Neural cell (in vitro differentiated cells): ENCODE measurements around the gene COL17A1. TPM values are rescaled to one million over a fixed set of nuclear protein-coding genes. Genes with fewer than 3 reads are reported as not detected.

Source experiments
- H2AFZ ChIP-seq: fragments of 200-600, 300-800 bp; sonication (generic), shearing (Covaris generic); 2 replicates; pipeline ENCODE4 v1.6.0; 2014; ENCODE audit warnings: low read depth, mild to moderate bottlenecking, antibody characterized with exemption, low read length, moderate library complexity
- H3F3A ChIP-seq: fragments of 200-600 bp; shearing (Covaris generic); 2 replicates; pipeline ENCODE4 v1.6.1; 2016; ENCODE audit warnings: mild to moderate bottlenecking, moderate library complexity, mixed read lengths, antibody characterized with exemption, low read length; ENCODE audit not compliant: insufficient read depth, poor library complexity, severe bottlenecking
- H3K27ac ChIP-seq: fragments of 200-600, 300-800 bp; sonication (generic), shearing (Covaris generic); 2 replicates; pipeline ENCODE4 v1.5.1; 2014; ENCODE audit warnings: mild to moderate bottlenecking, low read length, moderate library complexity
- H3K27me3 ChIP-seq: fragments of 300-800, 200-600 bp; sonication (generic), shearing (Covaris generic); 2 replicates; pipeline ENCODE4 v1.6.0; 2014; ENCODE audit warnings: mild to moderate bottlenecking, low read depth, low read length, moderate library complexity; ENCODE audit not compliant: insufficient read depth
- H3K36me3 ChIP-seq: fragments of 300-800, 200-600 bp; sonication (generic), shearing (Covaris generic); 2 replicates; pipeline ENCODE4 v1.5.1; 2014; ENCODE audit warnings: mild to moderate bottlenecking, antibody characterized with exemption, low read length, moderate library complexity; ENCODE audit not compliant: insufficient read depth
- H3K4me2 ChIP-seq: fragments of 300-800, 200-600 bp; sonication (generic), shearing (Covaris generic); 2 replicates; pipeline ENCODE4 v1.6.0; 2014; ENCODE audit warnings: mild to moderate bottlenecking, low read length
- H3K4me3 ChIP-seq: fragments of 300-800, 200-600 bp; sonication (generic), shearing (Covaris generic); 2 replicates; pipeline ENCODE4 v1.5.1; 2014; ENCODE audit warnings: mild to moderate bottlenecking, low read length, moderate library complexity
- H3K79me2 ChIP-seq: fragments of 200-600 bp; shearing (Covaris generic); replicated peaks from 2 replicates; pipeline ENCODE4 v1.6.0; 2014; ENCODE audit warnings: mild to moderate bottlenecking, low read length, moderate library complexity; ENCODE audit not compliant: insufficient read depth
- H3K9ac ChIP-seq: fragments of 300-800, 200-600 bp; sonication (generic), shearing (Covaris generic); 2 replicates; pipeline ENCODE4 v1.6.1; 2016; ENCODE audit warnings: mild to moderate bottlenecking, low read length, mixed read lengths
- H3K9me2 ChIP-seq: fragments of 200-600 bp; shearing (Covaris generic); 2 replicates; pipeline ENCODE4 v1.6.1; 2016; ENCODE audit warnings: mild to moderate bottlenecking, low read length, mixed read lengths; ENCODE audit not compliant: insufficient read depth
- H3K9me3 ChIP-seq: fragments of 200-600, 300-800 bp; sonication (generic), shearing (Covaris generic); 2 replicates; pipeline ENCODE4 v1.6.1; 2016; ENCODE audit warnings: mild to moderate bottlenecking, mixed run types, low read length, moderate library complexity, mixed read lengths
- H4K20me1 ChIP-seq: fragments of 200-600 bp; shearing (Covaris generic); 2 replicates; pipeline ENCODE4 v1.6.1; 2016; ENCODE audit warnings: mild to moderate bottlenecking, mixed run types; ENCODE audit not compliant: insufficient read depth
- EP300 ChIP-seq: fragments of 450-650 bp; conservative IDR thresholded peaks from 2 replicates; pipeline ENCODE4 v1.6.1; 2014; ENCODE audit warnings: antibody characterized with exemption, mild to moderate bottlenecking, moderate library complexity; ENCODE audit not compliant: poor library complexity, severe bottlenecking
- EZH2 ChIP-seq: fragments of 200-600, 300-800 bp; shearing (Covaris generic), sonication (generic); IDR thresholded peaks from 2 replicates; pipeline ENCODE4 v1.6.1; 2014; ENCODE audit warnings: antibody characterized with exemption, low read length, borderline replicate concordance, mild to moderate bottlenecking; ENCODE audit not compliant: insufficient read depth, poor library complexity, severe bottlenecking
- MXI1 ChIP-seq: fragments of 450-650 bp; conservative IDR thresholded peaks from 2 replicates; pipeline ENCODE4 v1.6.1; 2014; ENCODE audit warnings: antibody characterized with exemption, mild to moderate bottlenecking; ENCODE audit not compliant: poor library complexity, severe bottlenecking
- POLR2AphosphoS5 ChIP-seq: IDR thresholded peaks from 2 replicates; pipeline ENCODE4 v1.6.1; 2012
- RAD21 ChIP-seq: fragments of 450-650 bp; conservative IDR thresholded peaks from 2 replicates; pipeline ENCODE4 v1.6.1; 2014; ENCODE audit warnings: antibody characterized with exemption, mild to moderate bottlenecking, moderate library complexity
- SMC3 ChIP-seq: fragments of 450-650 bp; conservative IDR thresholded peaks from 2 replicates; pipeline ENCODE4 v1.6.1; 2014; ENCODE audit warnings: antibody characterized with exemption, mild to moderate bottlenecking, moderate library complexity; ENCODE audit not compliant: poor library complexity
- TAF1 ChIP-seq: IDR thresholded peaks from 2 replicates; pipeline ENCODE4 v1.6.1; 2012; ENCODE audit warnings: low read depth
- polyA plus RNA-seq: library from polyadenylated mRNA; depleted of rRNA; stranded (reverse); fragments of >200 nt; gene quantifications from 2 replicates; pipeline ENCODE4 v1.2.3, GENCODE V29; 2014
- TF ChIP-seq, protein P1 (sequence below): IDR thresholded peaks from 2 replicates; pipeline ENCODE4 v1.6.1; 2012; ENCODE audit warnings: borderline replicate concordance
- TF ChIP-seq, protein P2 (sequence below): fragments of 450-650 bp; IDR thresholded peaks from 2 replicates; pipeline ENCODE4 v1.5.1; 2014; ENCODE audit warnings: antibody characterized with exemption, mild to moderate bottlenecking, moderate library complexity; ENCODE audit not compliant: poor library complexity, severe bottlenecking

The COL17A1 gene
- polyA plus RNA-seq, 1 donor from 2014 or later: not detected

DNA sequence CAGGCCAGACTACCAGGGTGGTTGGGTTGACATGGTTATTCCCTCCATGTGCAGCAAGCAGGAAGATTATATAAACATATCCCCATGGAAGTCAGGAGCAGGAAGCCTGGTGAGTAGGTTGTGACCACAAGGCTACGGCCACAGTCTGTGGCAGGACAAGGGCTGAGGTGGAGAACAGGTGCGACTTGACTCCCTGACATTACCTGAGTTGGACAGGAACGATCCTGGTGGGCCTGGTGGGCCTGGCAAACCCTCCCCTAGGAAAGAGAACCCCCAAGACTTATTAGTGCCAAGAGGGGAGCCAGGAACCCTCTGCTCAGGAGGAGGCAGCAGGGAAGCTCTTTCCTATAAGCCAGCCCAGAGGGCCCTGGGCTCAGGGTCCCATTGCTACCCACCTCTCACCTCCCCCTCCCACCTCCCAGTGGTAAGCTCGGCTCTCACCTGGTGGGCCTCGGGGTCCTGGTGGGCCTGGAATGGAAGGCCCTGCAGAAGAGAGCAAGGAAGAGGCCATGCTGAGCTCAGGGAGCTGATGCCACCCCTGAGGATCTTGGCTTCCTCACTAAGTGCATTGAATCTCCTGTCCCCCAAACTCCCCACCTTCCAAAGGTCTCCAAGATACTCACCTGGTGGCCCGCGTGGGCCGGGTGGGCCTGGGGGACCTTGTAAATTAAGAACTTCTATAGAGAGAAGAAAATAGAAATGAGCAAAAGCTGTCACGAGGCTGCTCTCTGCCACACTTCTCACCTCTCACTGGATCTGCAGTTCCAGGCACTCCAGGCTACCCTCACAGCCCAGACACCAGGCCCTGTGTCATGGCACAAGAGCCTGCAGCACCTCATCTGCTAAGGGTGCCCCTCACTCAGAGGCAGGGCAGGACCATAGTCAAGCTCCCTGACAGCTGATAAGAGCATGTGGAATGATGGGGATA, 44.6 kb downstream of the COL17A1 start:
- no peak overlapping the region for H3K27ac ChIP-seq
- no peaks in the 10 kb centered on the region for H3K79me2 ChIP-seq
- H3K9me3 ChIP-seq: no peaks in the 10 kb centered on the region
- no peaks in the 10 kb centered on the region for H3F3A ChIP-seq
- H3K4me2 ChIP-seq: no peak overlapping the region
- no peaks in the 10 kb centered on the region for H3K27me3 ChIP-seq
- no peak overlapping the region for H3K4me3 ChIP-seq
- H3K9ac ChIP-seq: no peak overlapping the region
- H3K9me2 ChIP-seq: no peaks in the 10 kb centered on the region
- H2AFZ ChIP-seq: no peak overlapping the region
- no peaks in the 10 kb centered on the region for H3K36me3 ChIP-seq
- TF ChIP-seq EP300 (no peak), TAF1 (no peak)
- no peaks in the 10 kb centered on the region for H4K20me1 ChIP-seq

DNA sequence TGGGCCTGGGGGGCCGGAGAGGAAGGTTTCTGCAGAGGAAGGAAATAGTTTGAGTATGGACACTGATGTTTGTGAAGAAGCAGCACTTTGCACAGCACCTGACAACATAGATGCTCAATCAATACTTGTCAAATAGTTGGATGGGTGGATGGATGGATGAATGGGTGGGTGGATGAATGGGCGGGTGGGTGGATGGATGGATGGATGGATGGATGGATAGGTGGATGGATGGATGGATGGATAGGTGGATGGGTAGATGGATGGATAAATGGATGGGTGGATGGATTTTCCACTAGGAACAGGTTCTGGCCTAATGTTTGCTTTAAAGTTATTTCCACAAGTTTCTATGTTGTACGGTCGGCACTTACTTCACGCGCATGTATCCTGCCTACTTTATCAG, 45.3 kb downstream of the COL17A1 start:
- no peak for TF ChIP-seq TAF1
- TF ChIP-seq RAD21: no peak
- TF ChIP-seq, protein P1, sequence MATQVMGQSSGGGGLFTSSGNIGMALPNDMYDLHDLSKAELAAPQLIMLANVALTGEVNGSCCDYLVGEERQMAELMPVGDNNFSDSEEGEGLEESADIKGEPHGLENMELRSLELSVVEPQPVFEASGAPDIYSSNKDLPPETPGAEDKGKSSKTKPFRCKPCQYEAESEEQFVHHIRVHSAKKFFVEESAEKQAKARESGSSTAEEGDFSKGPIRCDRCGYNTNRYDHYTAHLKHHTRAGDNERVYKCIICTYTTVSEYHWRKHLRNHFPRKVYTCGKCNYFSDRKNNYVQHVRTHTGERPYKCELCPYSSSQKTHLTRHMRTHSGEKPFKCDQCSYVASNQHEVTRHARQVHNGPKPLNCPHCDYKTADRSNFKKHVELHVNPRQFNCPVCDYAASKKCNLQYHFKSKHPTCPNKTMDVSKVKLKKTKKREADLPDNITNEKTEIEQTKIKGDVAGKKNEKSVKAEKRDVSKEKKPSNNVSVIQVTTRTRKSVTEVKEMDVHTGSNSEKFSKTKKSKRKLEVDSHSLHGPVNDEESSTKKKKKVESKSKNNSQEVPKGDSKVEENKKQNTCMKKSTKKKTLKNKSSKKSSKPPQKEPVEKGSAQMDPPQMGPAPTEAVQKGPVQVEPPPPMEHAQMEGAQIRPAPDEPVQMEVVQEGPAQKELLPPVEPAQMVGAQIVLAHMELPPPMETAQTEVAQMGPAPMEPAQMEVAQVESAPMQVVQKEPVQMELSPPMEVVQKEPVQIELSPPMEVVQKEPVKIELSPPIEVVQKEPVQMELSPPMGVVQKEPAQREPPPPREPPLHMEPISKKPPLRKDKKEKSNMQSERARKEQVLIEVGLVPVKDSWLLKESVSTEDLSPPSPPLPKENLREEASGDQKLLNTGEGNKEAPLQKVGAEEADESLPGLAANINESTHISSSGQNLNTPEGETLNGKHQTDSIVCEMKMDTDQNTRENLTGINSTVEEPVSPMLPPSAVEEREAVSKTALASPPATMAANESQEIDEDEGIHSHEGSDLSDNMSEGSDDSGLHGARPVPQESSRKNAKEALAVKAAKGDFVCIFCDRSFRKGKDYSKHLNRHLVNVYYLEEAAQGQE: no peak
- TF ChIP-seq POLR2AphosphoS5: no peak
- no peak for TF ChIP-seq SMC3
- no peak for TF ChIP-seq EP300
- TF ChIP-seq, protein P2, sequence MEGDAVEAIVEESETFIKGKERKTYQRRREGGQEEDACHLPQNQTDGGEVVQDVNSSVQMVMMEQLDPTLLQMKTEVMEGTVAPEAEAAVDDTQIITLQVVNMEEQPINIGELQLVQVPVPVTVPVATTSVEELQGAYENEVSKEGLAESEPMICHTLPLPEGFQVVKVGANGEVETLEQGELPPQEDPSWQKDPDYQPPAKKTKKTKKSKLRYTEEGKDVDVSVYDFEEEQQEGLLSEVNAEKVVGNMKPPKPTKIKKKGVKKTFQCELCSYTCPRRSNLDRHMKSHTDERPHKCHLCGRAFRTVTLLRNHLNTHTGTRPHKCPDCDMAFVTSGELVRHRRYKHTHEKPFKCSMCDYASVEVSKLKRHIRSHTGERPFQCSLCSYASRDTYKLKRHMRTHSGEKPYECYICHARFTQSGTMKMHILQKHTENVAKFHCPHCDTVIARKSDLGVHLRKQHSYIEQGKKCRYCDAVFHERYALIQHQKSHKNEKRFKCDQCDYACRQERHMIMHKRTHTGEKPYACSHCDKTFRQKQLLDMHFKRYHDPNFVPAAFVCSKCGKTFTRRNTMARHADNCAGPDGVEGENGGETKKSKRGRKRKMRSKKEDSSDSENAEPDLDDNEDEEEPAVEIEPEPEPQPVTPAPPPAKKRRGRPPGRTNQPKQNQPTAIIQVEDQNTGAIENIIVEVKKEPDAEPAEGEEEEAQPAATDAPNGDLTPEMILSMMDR: no peak
- TF ChIP-seq EZH2: no peak
- TF ChIP-seq MXI1: no peak
- no peak overlapping the region for H3K9ac ChIP-seq
- H3K4me2 ChIP-seq: no peak overlapping the region
- H3K27me3 ChIP-seq: no peaks in the 10 kb centered on the region
- H4K20me1 ChIP-seq: no peaks in the 10 kb centered on the region
- H3K27ac ChIP-seq: no peak overlapping the region
- no peak overlapping the region for H3K4me3 ChIP-seq
- H3K9me3 ChIP-seq: no peaks in the 10 kb centered on the region
- H2AFZ ChIP-seq: no peak overlapping the region
- H3K79me2 ChIP-seq: no peaks in the 10 kb centered on the region
- no peaks in the 10 kb centered on the region for H3F3A ChIP-seq
- H3K9me2 ChIP-seq: no peaks in the 10 kb centered on the region
- no peaks in the 10 kb centered on the region for H3K36me3 ChIP-seq
